IMR-90 (cell line): ENCODE data around the gene RHBDF2. TPM values are rescaled to one million over a fixed set of nuclear protein-coding genes. Genes with fewer than 3 reads are reported as not detected.

Experiments
- polyA plus RNA-seq, 3 experiments: library from polyadenylated mRNA; depleted of rRNA; stranded (reverse); fragments of >200 nt; gene quantifications; 2 replicates each; pipeline ENCODE4 v1.2.3, GENCODE V29; 2012; ENCODE audit warnings: low replicate concordance in 1 of 3
- total RNA-seq: library from RNA; depleted of rRNA; stranded (reverse); fragments of >200 nt; gene quantifications from 2 replicates; pipeline ENCODE4 v1.2.3, GENCODE V29; 2012; rRNA removed

The RHBDF2 gene
- total and polyA plus RNA-seq, 2 of the 4 experiments (the other 2 are of a cell fraction): 1.3 to 8.3 TPM

Other genes starting within 250 kb of the RHBDF2 start
- gene UBALD2, start 236.1 kb downstream of the RHBDF2 start, total RNA-seq: 0.90 and 1.4 TPM in 2 replicates
- 12.1 and 19.9 TPM in 2 replicates for gene UBALD2, start 236.1 kb downstream of the RHBDF2 start, polyA plus RNA-seq (2012; rRNA removed)
- gene QRICH2, start 193.1 kb downstream of the RHBDF2 start, total RNA-seq: 3.9 and 4.8 TPM in 2 replicates
- 4.3 and 4.7 TPM in 2 replicates for gene QRICH2, start 193.1 kb downstream of the RHBDF2 start, polyA plus RNA-seq (2012; rRNA removed)
- 29.2 and 34.4 TPM in 2 replicates for gene PRPSAP1, start 147.5 kb downstream of the RHBDF2 start, total RNA-seq
- gene PRPSAP1, start 147.5 kb downstream of the RHBDF2 start, polyA plus RNA-seq (2012; rRNA removed): 38.6 and 48.6 TPM in 2 replicates
- gene SPHK1, start 116.8 kb downstream of the RHBDF2 start, total RNA-seq: 44.4 and 45.8 TPM in 2 replicates
- gene SPHK1, start 116.8 kb downstream of the RHBDF2 start, polyA plus RNA-seq (2012; rRNA removed): 82.7 and 94.2 TPM in 2 replicates
- 17.6 and 20.0 TPM in 2 replicates for gene UBE2O, start 48.3 kb downstream of the RHBDF2 start, total RNA-seq
- gene UBE2O, start 48.3 kb downstream of the RHBDF2 start, polyA plus RNA-seq (2012; rRNA removed): 14.3 and 17.6 TPM in 2 replicates
- not detected in 2 replicates for gene AANAT, start 33.8 kb downstream of the RHBDF2 start, total RNA-seq
- gene AANAT, start 33.8 kb downstream of the RHBDF2 start, polyA plus RNA-seq (2012; rRNA removed): 0.19 and 0.21 TPM in 2 replicates
- gene CYGB, start 36.3 kb upstream of the RHBDF2 start, total RNA-seq: 1.3 and 1.7 TPM in 2 replicates
- gene CYGB, start 36.3 kb upstream of the RHBDF2 start, polyA plus RNA-seq (2012; rRNA removed): 2.9 and 3.5 TPM in 2 replicates
- under 0.01 TPM in 1 of 2 replicates, not detected in the other for gene PRCD, start 38.6 kb upstream of the RHBDF2 start, total RNA-seq
- gene PRCD, start 38.6 kb upstream of the RHBDF2 start, polyA plus RNA-seq (2012; rRNA removed): 0.32 TPM in 2 replicates
- gene ST6GALNAC2, start 84.4 kb upstream of the RHBDF2 start, total RNA-seq: not detected in 2 replicates
- gene ST6GALNAC2, start 84.4 kb upstream of the RHBDF2 start, polyA plus RNA-seq (2012; rRNA removed): 0.10 TPM in 1 of 2 replicates, not detected in the other
- not detected in 2 replicates for gene ST6GALNAC1, start 142.3 kb upstream of the RHBDF2 start, total RNA-seq
- gene ST6GALNAC1, start 142.3 kb upstream of the RHBDF2 start, polyA plus RNA-seq (2012; rRNA removed): not detected in 2 replicates
- gene MXRA7, start 209.5 kb upstream of the RHBDF2 start, total RNA-seq: 169 and 231 TPM in 2 replicates
- 148 and 168 TPM in 2 replicates for gene MXRA7, start 209.5 kb upstream of the RHBDF2 start, polyA plus RNA-seq (2012; rRNA removed)
- gene JMJD6, start 225.2 kb upstream of the RHBDF2 start, total RNA-seq: 24.4 and 31.9 TPM in 2 replicates
- gene JMJD6, start 225.2 kb upstream of the RHBDF2 start, polyA plus RNA-seq (2012; rRNA removed): 30.9 and 33.7 TPM in 2 replicates
- 18.8 and 19.7 TPM in 2 replicates for gene METTL23, start 225.4 kb upstream of the RHBDF2 start, total RNA-seq
- gene METTL23, start 225.4 kb upstream of the RHBDF2 start, polyA plus RNA-seq (2012; rRNA removed): 32.1 and 36.5 TPM in 2 replicates
- gene SRSF2, start 235.9 kb upstream of the RHBDF2 start, total RNA-seq: 71.7 and 98.0 TPM in 2 replicates
- gene SRSF2, start 235.9 kb upstream of the RHBDF2 start, polyA plus RNA-seq (2012; rRNA removed): 296 and 441 TPM in 2 replicates
- 16.1 and 16.4 TPM in 2 replicates for gene MFSD11, start 236.7 kb upstream of the RHBDF2 start, total RNA-seq
- gene MFSD11, start 236.7 kb upstream of the RHBDF2 start, polyA plus RNA-seq (2012; rRNA removed): 9.8 and 12.3 TPM in 2 replicates